CD14-positive monocyte (primary cell): Measurements from ENCODE around the gene POU2F1. TPM values are rescaled to one million over a fixed set of nuclear protein-coding genes. Genes with fewer than 3 reads are reported as not detected.

Experiments
- DNase-seq, 3 donors: peaks; one replicate each; pipeline ENCODE4 v3.0.0-alpha.2; 2011 to 2022
- H2AFZ ChIP-seq: 2 replicates; pipeline ENCODE4 v1.6.0; 2012; ENCODE audit warnings: mild to moderate bottlenecking, low read depth, low read length, inconsistent platforms; ENCODE audit not compliant: insufficient read depth, poor library complexity, severe bottlenecking
- H3K27ac ChIP-seq, 2 donors: 1 replicate in 1 of 2; 2 replicates in 1 of 2; pipeline ENCODE4 v1.5.1; 2012 to 2013; ENCODE audit warnings: low read length in 2 of 2, control low read depth in 1 of 2, inconsistent platforms in 1 of 2, low read depth in 1 of 2, mild to moderate bottlenecking in 1 of 2
- H3K27me3 ChIP-seq, 2 donors: one replicate each; pipeline versions ENCODE4 v1.6.0 to v1.6.1; 2011 to 2013; ENCODE audit warnings: low read length in 2 of 2; ENCODE audit not compliant: control insufficient read depth in 2 of 2, insufficient read depth in 2 of 2
- H3K36me3 ChIP-seq, 2 donors: replicated peaks in 1 of 2; 1 replicate in 1 of 2; 2 replicates in 1 of 2; pipeline versions ENCODE4 v1.5.1 to v1.6.1; 2012 to 2013; ENCODE audit warnings: low read length in 2 of 2, control low read depth in 1 of 2, inconsistent platforms in 1 of 2, mild to moderate bottlenecking in 1 of 2; ENCODE audit not compliant: insufficient read depth in 2 of 2, control insufficient read depth in 1 of 2
- H3K4me1 ChIP-seq, 2 donors: 1 replicate in 1 of 2; 2 replicates in 1 of 2; pipeline versions ENCODE4 v1.5.1 to v1.6.1; 2012 to 2013; ENCODE audit warnings: low read length in 2 of 2, control low read depth in 1 of 2, inconsistent platforms in 1 of 2, mild to moderate bottlenecking in 1 of 2, moderate library complexity in 1 of 2; ENCODE audit not compliant: insufficient read depth in 2 of 2, control insufficient read depth in 1 of 2
- H3K4me2 ChIP-seq: replicated peaks from 2 replicates; pipeline ENCODE3; 2012; ENCODE audit warnings: low read length, moderate library complexity, mild to moderate bottlenecking; ENCODE audit not compliant: poor library complexity, severe bottlenecking; ENCODE audit errors: extremely low read depth
- H3K4me3 ChIP-seq, 3 experiments: fragments of 200-600 bp in 1 of 3; sonication (generic) in 1 of 3; replicated peaks in 1 of 3; 1 replicate in 2 of 3; 2 replicates in 1 of 3; pipeline ENCODE4 v1.5.1; 2011 to 2013; ENCODE audit warnings: low read length in 3 of 3, mild to moderate bottlenecking in 3 of 3, control low read depth in 2 of 3, low read depth in 2 of 3, inconsistent platforms in 1 of 3, moderate library complexity in 1 of 3
- H3K79me2 ChIP-seq: 2 replicates; pipeline ENCODE4 v1.6.0; 2012; ENCODE audit warnings: mild to moderate bottlenecking, control low read depth, inconsistent platforms, low read length, moderate library complexity; ENCODE audit not compliant: insufficient read depth
- H3K9ac ChIP-seq: 2 replicates; pipeline ENCODE4 v1.6.0; 2017; ENCODE audit warnings: low read length, mild to moderate bottlenecking; ENCODE audit not compliant: insufficient read depth, poor library complexity, severe bottlenecking
- H3K9me3 ChIP-seq, 2 donors: replicated peaks in 1 of 2; 1 replicate in 1 of 2; 2 replicates in 1 of 2; pipeline versions ENCODE4 v1.5.1 to v1.6.1; 2012 to 2013; ENCODE audit warnings: low read length in 2 of 2, control low read depth in 1 of 2; ENCODE audit not compliant: control insufficient read depth in 1 of 2, insufficient read depth in 1 of 2
- H4K20me1 ChIP-seq: 2 replicates; pipeline ENCODE4 v1.6.0; 2012; ENCODE audit warnings: mild to moderate bottlenecking, low read length, control low read depth, moderate library complexity; ENCODE audit not compliant: insufficient read depth
- H3K27ac Mint-ChIP-seq, 7 donors: one replicate each; pipeline ENCODE4 v1.8.0; 2020; ENCODE audit warnings: mild to moderate bottlenecking in 7 of 7, mixed read lengths in 7 of 7, moderate library complexity in 6 of 7, inconsistent platforms in 2 of 7
- H3K27me3 Mint-ChIP-seq, 3 donors: one replicate each; pipeline ENCODE4 v1.8.0; 2021 to 2022; ENCODE audit warnings: low read depth in 3 of 3, mild to moderate bottlenecking in 3 of 3, mixed read lengths in 3 of 3, moderate library complexity in 3 of 3, inconsistent platforms in 1 of 3
- H3K36me3 Mint-ChIP-seq, 2 donors: one replicate each; pipeline ENCODE4 v1.8.0; 2020; ENCODE audit warnings: mixed read lengths in 2 of 2, inconsistent platforms in 1 of 2, mild to moderate bottlenecking in 1 of 2
- H3K4me1 Mint-ChIP-seq: one replicate; pipeline ENCODE4 v1.8.0; 2020; ENCODE audit warnings: mild to moderate bottlenecking, mixed read lengths
- H3K4me3 Mint-ChIP-seq, 2 donors: one replicate each; pipeline ENCODE4 v1.8.0; 2020; ENCODE audit warnings: mild to moderate bottlenecking in 2 of 2, mixed read lengths in 2 of 2, moderate library complexity in 1 of 2
- H3K9me3 Mint-ChIP-seq, 7 donors: one replicate each; pipeline ENCODE4 v1.8.0; 2020 to 2022; ENCODE audit warnings: mixed read lengths in 7 of 7, mild to moderate bottlenecking in 6 of 7, moderate library complexity in 6 of 7, inconsistent platforms in 2 of 7
- WGBS: methylation state at CpG from one replicate; pipeline ENCODE4 v1.1.5; 2013; ENCODE audit warnings: missing lambda C conversion rate; ENCODE audit not compliant: insufficient coverage; 5-methylcytosine and 5-hydroxymethylcytosine counted together
- intact Hi-C, 2 donors: fragments of 100-400 bp; cut with micrococcal nuclease; formaldehyde crosslinking; loops; one replicate each; pipeline versions ENCODE4 v1.15.0 to v1.15.1; 2023
- polyA plus RNA-seq, 3 donors: library from polyadenylated mRNA; depleted of rRNA in 1 of 3; unstranded in 2 of 3; stranded (reverse) in 1 of 3; fragments of 300-500 nt in 2 of 3; fragments of >200 nt in 1 of 3; fragmentation: Illumina TruSeq in 2 of 3; gene quantifications; 1 replicate in 2 of 3; 2 replicates in 1 of 3; pipeline ENCODE4 v1.2.3, GENCODE V29; 2012 to 2021
- TF ChIP-seq, protein P1 (sequence below): fragments of 200-600 bp; IDR thresholded peaks from one replicate; pipeline ENCODE4 v1.8.0; 2022; ENCODE audit warnings: antibody characterized with exemption, mild to moderate bottlenecking

POU2F1 gene
- polyA plus RNA-seq, 3 donors, result 2.3 to 4.2 (median 3.9) TPM

DNA sequence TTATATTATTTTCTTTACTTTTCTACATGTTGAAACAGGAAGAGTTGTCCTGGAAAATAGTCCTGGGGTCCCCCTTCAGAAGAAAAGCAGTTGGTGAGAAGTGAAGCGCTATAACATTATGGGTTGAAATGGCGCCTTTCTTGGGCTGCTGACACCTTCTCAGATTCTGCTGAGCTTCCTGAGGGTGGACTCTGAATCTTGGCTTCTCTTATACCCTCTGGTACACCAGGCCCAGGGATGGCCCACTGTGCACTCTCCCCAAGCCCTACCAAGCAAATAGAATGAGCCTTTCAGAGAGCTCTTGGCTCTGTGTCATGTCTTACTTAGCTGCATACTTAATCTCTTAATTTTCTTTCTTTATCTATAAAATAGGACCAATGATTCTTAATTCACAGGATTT is 255.4 kb downstream of the POU2F1 start:
- H3K9me3 Mint-ChIP-seq, result no peaks in the 10 kb centered on the region
- Histone ChIP-seq H3K4me1 (no peaks in the 10 kb centered on the region), H3K9me3 (no peaks in the 10 kb centered on the region), H3K9ac (no peak overlapping the region), H3K4me3 (no peak overlapping the region), H3K4me2 (no peak overlapping the region), H4K20me1 (no peaks in the 10 kb centered on the region), H3K27me3 (no peaks in the 10 kb centered on the region), H3K36me3 (no peaks in the 10 kb centered on the region), H2AFZ (no peak overlapping the region), H3K79me2 (no peaks in the 10 kb centered on the region), H3K27ac (no peak overlapping the region)
- H3K36me3 Mint-ChIP-seq, result no peaks in the 10 kb centered on the region
- DNase-seq, result no peak
- H3K4me3 Mint-ChIP-seq, result no peak overlapping the region
- H3K27me3 Mint-ChIP-seq, result peaks cover 0 to 10% (median 5%) of the 10 kb centered on the region in 3 donors
- intact Hi-C loops, result no loop called here
- no CpG with 5 or more reads among the region's 2 CpGs for WGBS
- TF ChIP-seq, protein P1, sequence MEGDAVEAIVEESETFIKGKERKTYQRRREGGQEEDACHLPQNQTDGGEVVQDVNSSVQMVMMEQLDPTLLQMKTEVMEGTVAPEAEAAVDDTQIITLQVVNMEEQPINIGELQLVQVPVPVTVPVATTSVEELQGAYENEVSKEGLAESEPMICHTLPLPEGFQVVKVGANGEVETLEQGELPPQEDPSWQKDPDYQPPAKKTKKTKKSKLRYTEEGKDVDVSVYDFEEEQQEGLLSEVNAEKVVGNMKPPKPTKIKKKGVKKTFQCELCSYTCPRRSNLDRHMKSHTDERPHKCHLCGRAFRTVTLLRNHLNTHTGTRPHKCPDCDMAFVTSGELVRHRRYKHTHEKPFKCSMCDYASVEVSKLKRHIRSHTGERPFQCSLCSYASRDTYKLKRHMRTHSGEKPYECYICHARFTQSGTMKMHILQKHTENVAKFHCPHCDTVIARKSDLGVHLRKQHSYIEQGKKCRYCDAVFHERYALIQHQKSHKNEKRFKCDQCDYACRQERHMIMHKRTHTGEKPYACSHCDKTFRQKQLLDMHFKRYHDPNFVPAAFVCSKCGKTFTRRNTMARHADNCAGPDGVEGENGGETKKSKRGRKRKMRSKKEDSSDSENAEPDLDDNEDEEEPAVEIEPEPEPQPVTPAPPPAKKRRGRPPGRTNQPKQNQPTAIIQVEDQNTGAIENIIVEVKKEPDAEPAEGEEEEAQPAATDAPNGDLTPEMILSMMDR, result no peak
- no peaks in the 10 kb centered on the region for H3K4me1 Mint-ChIP-seq
- no peak overlapping the region for H3K27ac Mint-ChIP-seq

Other genes with a start within 250 kb of the POU2F1 start
- gene ILDR2, start 245.3 kb upstream of the POU2F1 start, polyA plus RNA-seq, result not detected
- not detected for gene MAEL, start 231.6 kb upstream of the POU2F1 start, polyA plus RNA-seq
- gene GPA33, start 130.5 kb upstream of the POU2F1 start, polyA plus RNA-seq, result 1 to 10 TPM in 2 of 3 donors, under 1 TPM in 1; 0.84 to 1.8 (median 1.8) TPM
- gene STYXL2, start 126.8 kb upstream of the POU2F1 start, polyA plus RNA-seq, result not detected